Fibroblast of lung (primary cell): ENCODE measurements around the gene METTL23.

Experiments used
- EZH2 ChIP-seq: IDR thresholded peaks from 2 replicates; pipeline ENCODE4 v1.5.1; 2012; ENCODE audit warnings: low read length, control low read depth, mild to moderate bottlenecking; ENCODE audit errors: missing control alignments
- TF ChIP-seq, protein P1 (sequence below), 2 donors: IDR thresholded peaks in 1 of 2; conservative IDR thresholded peaks in 1 of 2; 1 replicate in 1 of 2; 2 replicates in 1 of 2; pipeline ENCODE4 v1.5.1; 2011 to 2012; ENCODE audit warnings: low read length in 2 of 2, control low read depth in 1 of 2, inconsistent platforms in 1 of 2, low read depth in 1 of 2, mild to moderate bottlenecking in 1 of 2

DNA sequence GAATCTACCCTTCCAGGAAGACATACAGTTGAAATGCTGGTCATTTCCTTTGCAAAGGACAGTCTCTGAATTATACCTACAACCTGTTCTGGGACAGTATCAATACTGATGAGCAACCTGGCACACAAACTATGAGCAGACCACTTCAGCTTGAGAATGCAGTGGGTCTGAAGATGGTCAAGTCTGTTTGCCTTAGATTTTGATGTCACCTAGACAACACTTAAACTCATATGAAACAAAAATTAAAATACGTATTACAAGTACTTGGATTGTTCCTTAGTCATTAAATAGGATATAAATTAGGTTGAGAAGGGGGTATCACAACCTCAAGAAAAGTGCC lies 6.9 kb downstream of the METTL23 start:
- TF ChIP-seq, protein P1, sequence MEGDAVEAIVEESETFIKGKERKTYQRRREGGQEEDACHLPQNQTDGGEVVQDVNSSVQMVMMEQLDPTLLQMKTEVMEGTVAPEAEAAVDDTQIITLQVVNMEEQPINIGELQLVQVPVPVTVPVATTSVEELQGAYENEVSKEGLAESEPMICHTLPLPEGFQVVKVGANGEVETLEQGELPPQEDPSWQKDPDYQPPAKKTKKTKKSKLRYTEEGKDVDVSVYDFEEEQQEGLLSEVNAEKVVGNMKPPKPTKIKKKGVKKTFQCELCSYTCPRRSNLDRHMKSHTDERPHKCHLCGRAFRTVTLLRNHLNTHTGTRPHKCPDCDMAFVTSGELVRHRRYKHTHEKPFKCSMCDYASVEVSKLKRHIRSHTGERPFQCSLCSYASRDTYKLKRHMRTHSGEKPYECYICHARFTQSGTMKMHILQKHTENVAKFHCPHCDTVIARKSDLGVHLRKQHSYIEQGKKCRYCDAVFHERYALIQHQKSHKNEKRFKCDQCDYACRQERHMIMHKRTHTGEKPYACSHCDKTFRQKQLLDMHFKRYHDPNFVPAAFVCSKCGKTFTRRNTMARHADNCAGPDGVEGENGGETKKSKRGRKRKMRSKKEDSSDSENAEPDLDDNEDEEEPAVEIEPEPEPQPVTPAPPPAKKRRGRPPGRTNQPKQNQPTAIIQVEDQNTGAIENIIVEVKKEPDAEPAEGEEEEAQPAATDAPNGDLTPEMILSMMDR (conservative IDR thresholded peaks at IDR 0.05 in 1 of 2, IDR thresholded peaks at IDR 0.05 in 1 of 2; ENCODE audit: low read depth in 1 of 2, low read length in 2 of 2) = no peak
- no peak for TF ChIP-seq EZH2
